Prostate gland (tissue), 2 donors: ENCODE measurements around the gene TBC1D3L. TPM values are rescaled to one million over a fixed set of nuclear protein-coding genes. Genes with fewer than 3 reads are reported as not detected.
"Not testable (repeated sequence)": the region's sequence is repeated elsewhere in the genome, so short reads cannot be mapped to it uniquely, and the experiment has no call there.

Experiments used
- DNase-seq: peaks from one replicate; pipeline ENCODE4 v3.0.0-alpha.2; 2019; ENCODE audit warnings: low spot score
- H3K27ac ChIP-seq, 2 donors: fragments of 200-600 bp; sonication (generic); 2 replicates each; pipeline ENCODE4 v1.5.1; 2017 to 2019
- H3K27me3 ChIP-seq: fragments of 200-600 bp; sonication (generic); replicated peaks from 2 replicates; pipeline ENCODE4 v1.5.1; 2019; ENCODE audit not compliant: insufficient read depth
- H3K36me3 ChIP-seq, 2 donors: fragments of 200-600 bp; sonication (generic); 1 replicate in 1 of 2; 2 replicates in 1 of 2; pipeline versions ENCODE4 v1.5.1 to v1.8.1; 2017 to 2019
- H3K4me1 ChIP-seq: fragments of 200-600 bp; sonication (generic); replicated peaks from 2 replicates; pipeline ENCODE4 v1.5.1; 2019
- H3K4me3 ChIP-seq, 2 donors: fragments of 200-600 bp; sonication (generic); 2 replicates each; pipeline ENCODE4 v1.5.1; 2017 to 2019
- H3K9me3 ChIP-seq: fragments of 200-600 bp; sonication (generic); 2 replicates; pipeline ENCODE4 v1.5.1; 2017
- WGBS: methylation state at CpG from one replicate; pipeline ENCODE4 v1.1.5; 2018; 5-methylcytosine and 5-hydroxymethylcytosine counted together
- intact Hi-C: fragments of 100-400 bp; cut with DNase I; formaldehyde crosslinking; loops from one replicate; pipeline ENCODE4 v1.14.2; 2022
- small RNA-seq, 2 donors: library from RNA; depleted of rRNA; stranded (forward); fragments of <200 nt; gene quantifications; one replicate each; pipeline ENCODE3, GENCODE V24; 2016
- total RNA-seq, 2 donors: library from RNA; depleted of rRNA; stranded (reverse); fragments of >200 nt; gene quantifications; one replicate each; pipeline ENCODE4 v1.1.0, GENCODE V29; 2016

TBC1D3L gene
- 10 to 100 TPM; 11.4 to 28.7 TPM for total RNA-seq

DNA sequence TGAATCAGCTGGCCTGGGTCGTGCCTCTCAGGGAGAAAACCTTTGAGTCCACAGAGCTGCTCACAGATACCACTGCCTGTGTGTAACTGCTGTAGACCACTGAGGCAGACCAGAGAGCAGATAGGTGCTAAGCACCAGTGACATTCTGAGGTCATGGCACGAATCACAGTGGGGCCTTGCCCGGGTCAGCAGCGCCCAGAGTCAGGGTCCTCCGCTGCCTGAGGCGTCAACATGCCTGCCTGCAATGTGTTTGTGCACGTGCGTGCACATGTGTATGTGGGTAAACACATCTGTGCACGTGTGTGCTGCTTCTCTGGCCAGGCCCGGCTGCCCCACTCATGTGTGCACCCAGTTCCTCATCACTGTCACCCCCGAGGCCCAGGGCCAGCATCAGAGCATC, at the start of gene TBC1D3L:
Gene TBC1D3L (minus strand): TSS at position 101 of the 400 bp plus-strand sequence. CDS start 1,540 bp downstream, outside the sequence.
- H3K4me3 ChIP-seq, H3K4me1 ChIP-seq, intact Hi-C loops, DNase-seq, H3K9me3 ChIP-seq, H3K36me3 ChIP-seq, H3K27ac ChIP-seq, H3K27me3 ChIP-seq: not testable (repeated sequence)
- WGBS, result no CpG with 5 or more reads among the region's 11 CpGs

DNA sequence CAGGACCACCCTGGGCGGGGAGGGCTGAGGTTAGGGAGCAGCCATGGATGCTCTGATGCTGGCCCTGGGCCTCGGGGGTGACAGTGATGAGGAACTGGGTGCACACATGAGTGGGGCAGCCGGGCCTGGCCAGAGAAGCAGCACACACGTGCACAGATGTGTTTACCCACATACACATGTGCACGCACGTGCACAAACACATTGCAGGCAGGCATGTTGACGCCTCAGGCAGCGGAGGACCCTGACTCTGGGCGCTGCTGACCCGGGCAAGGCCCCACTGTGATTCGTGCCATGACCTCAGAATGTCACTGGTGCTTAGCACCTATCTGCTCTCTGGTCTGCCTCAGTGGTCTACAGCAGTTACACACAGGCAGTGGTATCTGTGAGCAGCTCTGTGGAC, 14.8 kb upstream of the TBC1D3L start, which contains the start of gene TBC1D3D:
Gene TBC1D3D (plus strand): TSS at position 301 of the 400 bp plus-strand sequence. CDS start 1,585 bp downstream, outside the sequence.
- H3K9me3 ChIP-seq, intact Hi-C loops, H3K4me1 ChIP-seq, H3K27ac ChIP-seq, DNase-seq, H3K4me3 ChIP-seq, H3K27me3 ChIP-seq, H3K36me3 ChIP-seq: not testable (repeated sequence)
- WGBS, result no CpG with 5 or more reads among the region's 11 CpGs

Small RNAs within 50 kb of the gene (small RNA-seq; reads per million reads assigned to genes)
- gene RF00001, result 0 reads per million in 2 donors

Other genes with a start within 250 kb of the TBC1D3L start
- 1 to 10 TPM; 2.7 to 7.0 TPM for gene HNF1B, start 244.0 kb downstream of the TBC1D3L start, total RNA-seq
- not detected for gene TBC1D3K, start 64.6 kb downstream of the TBC1D3L start, total RNA-seq
- gene TBC1D3D, start 14.9 kb upstream of the TBC1D3L start, total RNA-seq, result not detected
- gene TBC1D3C, start 79.6 kb upstream of the TBC1D3L start, total RNA-seq, result not detected
- not detected for gene TBC1D3E, start 138.9 kb upstream of the TBC1D3L start, total RNA-seq
- not detected for gene TBC1D3, start 203.5 kb upstream of the TBC1D3L start, total RNA-seq